SK-N-SH (cell line): Measurements from ENCODE around the gene BICC1. TPM values are rescaled to one million over a fixed set of nuclear protein-coding genes. Genes with fewer than 3 reads are reported as not detected.

Source experiments
- CTCF ChIA-PET: fragments of 300-600, 350-600 bp; formaldehyde crosslinking; extraction: SDS; loops from one replicate; lab custom pipeline; 2021; lab: Yijun Ruan, JAX
- POLR2A ChIA-PET: fragments of 350-600 bp; sonication (Branson Sonifier 250); formaldehyde crosslinking; extraction: SDS; loops from one replicate; lab custom pipeline; 2020; ENCODE audit warnings: antibody characterized with exemption, inconsistent platforms; lab: Yijun Ruan, JAX
- DNase-seq: peaks from one replicate; pipeline ENCODE4 v3.0.0; 2012
- H2AFZ ChIP-seq: fragments of 200-600 bp; sonication (generic); 2 replicates; pipeline ENCODE4 v1.8.1; 2016; ENCODE audit warnings: antibody characterized with exemption, mild to moderate bottlenecking, low read depth
- H3F3A ChIP-seq: fragments of 200-600 bp; sonication (generic); replicated peaks from 2 replicates; pipeline ENCODE3; 2016; ENCODE audit warnings: antibody characterized with exemption, mild to moderate bottlenecking; ENCODE audit not compliant: insufficient read depth
- H3K27ac ChIP-seq, 2 experiments: fragments of 200-500 bp in 1 of 2; fragments of 200-600 bp in 1 of 2; sonication (Bioruptor generic) in 1 of 2; sonication (generic), shearing (Covaris generic) in 1 of 2; 2 replicates each; pipeline versions ENCODE4 v1.5.1 to v1.6.1; 2014 to 2016; ENCODE audit warnings: low read depth in 2 of 2, inconsistent platforms in 1 of 2, low read length in 1 of 2, mild to moderate bottlenecking in 1 of 2, mixed read lengths in 1 of 2
- H3K27me3 ChIP-seq: fragments of 200-600 bp; sonication (generic), shearing (Covaris generic); 2 replicates; pipeline ENCODE4 v1.6.1; 2016; ENCODE audit warnings: mixed run types; ENCODE audit not compliant: insufficient read depth
- H3K36me3 ChIP-seq, 2 experiments: fragments of 200-500 bp in 1 of 2; fragments of 200-600 bp in 1 of 2; sonication (Bioruptor generic) in 1 of 2; sonication (generic) in 1 of 2; replicated peaks in 1 of 2; 2 replicates each; pipeline versions ENCODE3 to v1.5.1; 2014 to 2016; ENCODE audit warnings: low read length in 1 of 2, mild to moderate bottlenecking in 1 of 2; ENCODE audit not compliant: insufficient read depth in 2 of 2, control insufficient read depth in 1 of 2
- H3K4me1 ChIP-seq, 2 experiments: fragments of 200-500 bp in 1 of 2; fragments of 200-600 bp in 1 of 2; sonication (Bioruptor generic) in 1 of 2; sonication (generic), shearing (Covaris generic) in 1 of 2; 2 replicates each; pipeline versions ENCODE4 v1.5.1 to v1.6.1; 2014 to 2016; ENCODE audit warnings: low read depth in 1 of 2, low read length in 1 of 2, mixed run types in 1 of 2; ENCODE audit not compliant: insufficient read depth in 2 of 2, control insufficient read depth in 1 of 2
- H3K4me2 ChIP-seq: fragments of 200-600 bp; sonication (generic), shearing (Covaris generic); 2 replicates; pipeline ENCODE4 v1.6.1; 2017; ENCODE audit warnings: mixed run types
- H3K4me3 ChIP-seq, 2 experiments: fragments of 200-500 bp in 1 of 2; fragments of 200-600 bp in 1 of 2; sonication (Bioruptor generic) in 1 of 2; sonication (generic), shearing (Covaris generic) in 1 of 2; 2 replicates each; pipeline versions ENCODE4 v1.5.1 to v1.8.1; 2014 to 2016; ENCODE audit warnings: low read depth in 2 of 2, inconsistent platforms in 1 of 2, low read length in 1 of 2, mild to moderate bottlenecking in 1 of 2, mixed read lengths in 1 of 2, moderate library complexity in 1 of 2
- H3K79me2 ChIP-seq: fragments of 200-600 bp; sonication (generic); 2 replicates; pipeline ENCODE4 v1.8.1; 2017; ENCODE audit warnings: mild to moderate bottlenecking; ENCODE audit not compliant: insufficient read depth
- H3K9ac ChIP-seq: fragments of 200-600 bp; sonication (generic); 2 replicates; pipeline ENCODE4 v1.6.1; 2017; ENCODE audit warnings: mixed run types
- H3K9me2 ChIP-seq: fragments of 200-600 bp; sonication (generic); 2 replicates; pipeline ENCODE4 v1.6.1; 2017; ENCODE audit warnings: mixed run types
- H3K9me3 ChIP-seq: fragments of 200-600 bp; sonication (generic); 2 replicates; pipeline ENCODE4 v1.6.1; 2017; ENCODE audit warnings: mixed run types, mild to moderate bottlenecking, moderate library complexity
- H4K20me1 ChIP-seq: fragments of 200-600 bp; sonication (generic); 2 replicates; pipeline ENCODE4 v1.6.1; 2017; ENCODE audit warnings: mild to moderate bottlenecking, mixed run types; ENCODE audit not compliant: insufficient read depth
- ELF1 ChIP-seq: IDR thresholded peaks from 2 replicates; pipeline ENCODE4 v1.4.0; 2012
- EP300 ChIP-seq, 2 experiments: IDR thresholded peaks; 2 replicates each; pipeline versions ENCODE4 v1.4.0 to v1.6.1; 2012; ENCODE audit warnings: borderline replicate concordance in 1 of 2, low read depth in 1 of 2, low read length in 1 of 2
- EZH2phosphoT487 ChIP-seq: fragments of 200-600 bp; sonication (generic); IDR thresholded peaks from 2 replicates; pipeline ENCODE4 v1.6.1; 2017; ENCODE audit warnings: low read depth, mixed run types, mild to moderate bottlenecking, antibody characterized with exemption, moderate library complexity, borderline replicate concordance
- GABPA ChIP-seq: IDR thresholded peaks from 2 replicates; pipeline ENCODE4 v1.4.0; 2012; ENCODE audit warnings: low read depth, mild to moderate bottlenecking
- GATA2 ChIP-seq: sonication (generic); formaldehyde crosslinking; IDR thresholded peaks from 2 replicates; pipeline ENCODE4 v1.5.0; 2020; ENCODE audit warnings: mild to moderate bottlenecking, missing genetic modification reagents
- MXI1 ChIP-seq: IDR thresholded peaks from 2 replicates; pipeline ENCODE4 v1.6.1; 2012; ENCODE audit warnings: mild to moderate bottlenecking, low read depth, low read length, improper control_type of control experiment
- NFIC ChIP-seq: IDR thresholded peaks from 2 replicates; pipeline ENCODE4 v1.4.0; 2012; ENCODE audit warnings: borderline replicate concordance
- NRF1 ChIP-seq: IDR thresholded peaks from 2 replicates; pipeline ENCODE4 v1.6.1; 2012; ENCODE audit warnings: low read depth, mild to moderate bottlenecking, low read length
- PBX3 ChIP-seq: IDR thresholded peaks from 2 replicates; pipeline ENCODE4; 2012
- POLR2AphosphoS5 ChIP-seq: IDR thresholded peaks from 2 replicates; pipeline ENCODE4 v1.6.1; 2012; ENCODE audit warnings: low read depth, low read length
- RAD21 ChIP-seq: IDR thresholded peaks from 2 replicates; pipeline ENCODE4 v1.6.1; 2012; ENCODE audit warnings: mild to moderate bottlenecking, low read length
- RCOR1 ChIP-seq: fragments of 150-350 bp; IDR thresholded peaks from 2 replicates; pipeline ENCODE4 v1.6.1; 2017; ENCODE audit warnings: antibody characterized with exemption, low read length
- REST ChIP-seq: IDR thresholded peaks from 2 replicates; pipeline ENCODE4 v1.6.1; 2012; ENCODE audit warnings: mild to moderate bottlenecking, low read depth, low read length, moderate library complexity
- SIN3A ChIP-seq: IDR thresholded peaks from 2 replicates; pipeline ENCODE4 v1.6.1; 2012; ENCODE audit warnings: low read depth, mild to moderate bottlenecking, low read length, moderate library complexity, borderline replicate concordance
- TCF12 ChIP-seq: IDR thresholded peaks from 2 replicates; pipeline ENCODE4 v1.4.0; 2012
- TEAD4 ChIP-seq: IDR thresholded peaks from 2 replicates; pipeline ENCODE4 v1.4.0; 2012; ENCODE audit warnings: mild to moderate bottlenecking, borderline replicate concordance; ENCODE audit not compliant: insufficient read depth
- USF1 ChIP-seq: IDR thresholded peaks from 2 replicates; pipeline ENCODE4 v1.4.0; 2012; ENCODE audit warnings: low read depth, borderline replicate concordance
- WGBS: methylation state at CpG from one replicate; pipeline ENCODE4 v1.1.6; 2017; ENCODE audit warnings: low lambda C conversion rate; 5-methylcytosine and 5-hydroxymethylcytosine counted together
- polyA plus RNA-seq, 3 experiments: library from polyadenylated mRNA; depleted of rRNA; stranded (reverse); fragments of >200 nt; gene quantifications; 2 replicates each; pipeline ENCODE4 v1.2.3, GENCODE V29; 2012
- TF ChIP-seq, protein P1 (sequence below): fragments of 150-350 bp; IDR thresholded peaks from 2 replicates; pipeline ENCODE4 v1.6.1; 2017; ENCODE audit warnings: antibody characterized with exemption, low read length, low read depth, borderline replicate concordance

BICC1 gene
- polyA plus RNA-seq, 1 of the 3 experiments (the other 2 are of a cell fraction), result 1.5 TPM

DNA sequence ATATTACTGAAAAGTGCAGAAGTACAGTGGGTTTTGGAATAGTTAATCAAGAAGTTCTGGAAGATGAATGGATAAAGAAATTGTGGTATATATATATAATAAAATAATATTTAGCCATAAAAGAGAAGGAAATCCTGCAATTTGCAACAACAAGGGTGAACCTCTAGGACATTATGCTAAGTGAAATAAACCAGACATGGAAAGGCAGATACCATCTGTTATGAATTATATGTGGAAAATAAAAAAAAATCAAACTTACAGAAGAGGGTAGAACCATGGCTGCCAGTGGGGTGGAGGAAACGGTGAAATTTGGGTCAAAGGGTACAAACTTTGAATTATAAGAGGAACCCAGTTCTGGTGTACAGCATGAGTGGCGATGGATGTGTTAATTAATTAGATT lies 162.6 kb downstream of the BICC1 start:
- Histone ChIP-seq H3K36me3 (no peaks in the 10 kb centered on the region), H3K27ac (peak overlapping the region in 1 of 2 experiments; percentile 85; a peak in 2 of 4 replicates), H3K79me2 (no peaks in the 10 kb centered on the region), H3K4me3 (no peak overlapping the region), H3K9ac (no peak overlapping the region), H3F3A (peaks cover 7% of the 10 kb centered on the region), H3K27me3 (no peaks in the 10 kb centered on the region), H2AFZ (no peak overlapping the region), H3K9me3 (no peaks in the 10 kb centered on the region), H3K4me2 (0 out of 2 replicates have a peak overlapping the region, but pooled peaks have one; percentile 25), H3K9me2 (no peaks in the 10 kb centered on the region), H3K4me1 (peaks cover 6 to 13% of the 10 kb centered on the region in 2 experiments; a peak in 3 of 4 replicates), H4K20me1 (no peaks in the 10 kb centered on the region)
- ChIA-PET CTCF (no interaction called here), POLR2A (no interaction called here)
- peak; percentile 19 for DNase-seq
- TF ChIP-seq TCF12, result peak; percentile 93
- no peak for TF ChIP-seq NFIC
- peak in 1 of 2 experiments; percentile 74; a peak in 2 of 4 replicates for TF ChIP-seq EP300 (IDR thresholded peaks at IDR 0.05; ENCODE audit: borderline replicate concordance in 1 of 2, low read depth in 1 of 2, low read length in 1 of 2)
- TF ChIP-seq PBX3, result peak; percentile 47; the same call in 1 of the 2 replicates
- peak; percentile 32; the same call in 1 of the 2 replicates for TF ChIP-seq POLR2AphosphoS5
- TF ChIP-seq GATA2 (CRISPR knock-in tag), result 0 out of 2 replicates have a peak, but pooled peaks have one; percentile 17
- TF ChIP-seq NRF1, result no peak
- 55% methylated on average over 2 of the region's 2 CpGs for WGBS

- ChIA-PET CTCF (no interaction called here), POLR2A (no interaction called here)
- H3K4me1 ChIP-seq, result no peaks in the 10 kb centered on the region
- no peaks in the 10 kb centered on the region for H4K20me1 ChIP-seq
- H3K9me3 ChIP-seq, result no peaks in the 10 kb centered on the region
- H3K27me3 ChIP-seq, result no peaks in the 10 kb centered on the region
- no peaks in the 10 kb centered on the region for H3K79me2 ChIP-seq
- no peaks in the 10 kb centered on the region for H3K9me2 ChIP-seq
- TF ChIP-seq NFIC, result no peak
- TF ChIP-seq TEAD4, result no peak
- TF ChIP-seq GABPA, result no peak
- no peak for TF ChIP-seq RCOR1
- TF ChIP-seq, protein P1, sequence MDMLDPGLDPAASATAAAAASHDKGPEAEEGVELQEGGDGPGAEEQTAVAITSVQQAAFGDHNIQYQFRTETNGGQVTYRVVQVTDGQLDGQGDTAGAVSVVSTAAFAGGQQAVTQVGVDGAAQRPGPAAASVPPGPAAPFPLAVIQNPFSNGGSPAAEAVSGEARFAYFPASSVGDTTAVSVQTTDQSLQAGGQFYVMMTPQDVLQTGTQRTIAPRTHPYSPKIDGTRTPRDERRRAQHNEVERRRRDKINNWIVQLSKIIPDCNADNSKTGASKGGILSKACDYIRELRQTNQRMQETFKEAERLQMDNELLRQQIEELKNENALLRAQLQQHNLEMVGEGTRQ, result no peak
- TF ChIP-seq MXI1, result no peak
- no peak for TF ChIP-seq EZH2phosphoT487
- TF ChIP-seq USF1, result no peak
- no peak for TF ChIP-seq ELF1
- TF ChIP-seq RAD21, result no peak
- no peak for TF ChIP-seq SIN3A
- no peak for TF ChIP-seq REST
- no peaks in the 10 kb centered on the region for H3K36me3 ChIP-seq
- DNase-seq, result no peak
- H3K9ac ChIP-seq, result no peak overlapping the region
- no peak overlapping the region for H3K4me2 ChIP-seq
- no peak overlapping the region for H3K4me3 ChIP-seq
- H2AFZ ChIP-seq, result no peak overlapping the region
- 92% methylated on average over 2 of the region's 2 CpGs for WGBS
- H3K27ac ChIP-seq, result no peak overlapping the region
- no peaks in the 10 kb centered on the region for H3F3A ChIP-seq
Measured at GRCh38 chr10:58691528-58691927, 178.9 kb downstream of the BICC1 start.
